ENCODE measurements around the gene RBPJL. TPM values are rescaled to one million over a fixed set of nuclear protein-coding genes. Genes with fewer than 3 reads are reported as not detected.

The RBPJL gene
- total and polyA plus RNA-seq, 2 of the 13 experiments (the other 11 are each of a cell fraction or from before 2014, with no cell fraction given), result not detected

GRCh38 chr20:45318386-45318939 lies 11.8 kb downstream of the RBPJL start (continued):
- no peak for TF ChIP-seq PRDM10 (CRISPR knock-in tag; IDR thresholded peaks at IDR 0.05; ENCODE audit: low read depth)
- no peak for TF ChIP-seq GPBP1L1 (CRISPR knock-in tag; IDR thresholded peaks at IDR 0.05)
- TF ChIP-seq ZNF460 (CRISPR knock-in tag; IDR thresholded peaks at IDR 0.05; ENCODE audit: borderline replicate concordance), result no peak
- TF ChIP-seq ZNF451 (CRISPR knock-in tag; IDR thresholded peaks at IDR 0.05), result no peak
- no peak for TF ChIP-seq ZNF780A (CRISPR knock-in tag; IDR thresholded peaks at IDR 0.05)
- TF ChIP-seq ZNF10 (CRISPR knock-in tag; IDR thresholded peaks at IDR 0.05; ENCODE audit: borderline replicate concordance, low read depth), result no peak
- no peak for TF ChIP-seq KLF15 (CRISPR knock-in tag; IDR thresholded peaks at IDR 0.05; ENCODE audit: borderline replicate concordance)

Data from HepG2 (cell line).